Measurements from ENCODE around the gene SCN4A. TPM values are rescaled to one million over a fixed set of nuclear protein-coding genes. Genes with fewer than 3 reads are reported as not detected.

Gene SCN4A
- total RNA-seq, 1 donor, result under 0.01 TPM

- Histone ChIP-seq H3K4me3 (ENCODE audit: low read length) (no peak overlapping the region), H3K27me3 (ENCODE audit: insufficient read depth, low read length) (no peaks in the 10 kb centered on the region), H3K4me1 (ENCODE audit: insufficient read depth, low read length) (peaks cover 25% of the 10 kb centered on the region), H3K9me3 (ENCODE audit: low read depth, low read length) (no peaks in the 10 kb centered on the region)
Observed at GRCh38 chr17:63942309-63942985, 30.3 kb downstream of the SCN4A start.

- Histone ChIP-seq H3K27me3 (ENCODE audit: insufficient read depth, low read length) (no peaks in the 10 kb centered on the region), H3K4me3 (ENCODE audit: low read length) (no peak overlapping the region), H3K9me3 (ENCODE audit: low read depth, low read length) (no peaks in the 10 kb centered on the region), H3K4me1 (ENCODE audit: insufficient read depth, low read length) (peaks cover 19% of the 10 kb centered on the region)
Observed at GRCh38 chr17:63941751-63942150, 31.0 kb downstream of the SCN4A start.

GRCh38 chr17:63941162-63941561 lies 31.6 kb downstream of the SCN4A start:
- Histone ChIP-seq H3K27me3 (ENCODE audit: insufficient read depth, low read length) (no peaks in the 10 kb centered on the region), H3K4me1 (ENCODE audit: insufficient read depth, low read length) (peaks cover 14% of the 10 kb centered on the region), H3K4me3 (ENCODE audit: low read length) (no peak overlapping the region), H3K9me3 (ENCODE audit: low read depth, low read length) (no peaks in the 10 kb centered on the region)

GRCh38 chr17:63940584-63940983 lies 32.1 kb downstream of the SCN4A start:
- Histone ChIP-seq H3K27me3 (ENCODE audit: insufficient read depth, low read length) (no peaks in the 10 kb centered on the region), H3K4me3 (ENCODE audit: low read length) (no peak overlapping the region), H3K9me3 (ENCODE audit: low read depth, low read length) (no peaks in the 10 kb centered on the region), H3K4me1 (ENCODE audit: insufficient read depth, low read length) (peaks cover 9% of the 10 kb centered on the region)

GRCh38 chr17:63939884-63940283 lies 32.8 kb downstream of the SCN4A start:
- H3K9me3 ChIP-seq (ENCODE audit: low read depth, low read length), result no peaks in the 10 kb centered on the region
- H3K4me1 ChIP-seq (ENCODE audit: insufficient read depth, low read length), result peaks cover 12% of the 10 kb centered on the region
- no peaks in the 10 kb centered on the region for H3K27me3 ChIP-seq (ENCODE audit: insufficient read depth, low read length)
- H3K4me3 ChIP-seq (ENCODE audit: low read length), result no peak overlapping the region

- peaks cover 16% of the 10 kb centered on the region for H3K4me1 ChIP-seq (ENCODE audit: insufficient read depth, low read length)
Observed at GRCh38 chr17:63939401-63939800, 33.3 kb downstream of the SCN4A start.

GRCh38 chr17:63937920-63938319 lies 34.8 kb downstream of the SCN4A start:
- no peaks in the 10 kb centered on the region for H3K27me3 ChIP-seq (ENCODE audit: insufficient read depth, low read length)
- no peaks in the 10 kb centered on the region for H3K9me3 ChIP-seq (ENCODE audit: low read depth, low read length)
- H3K4me3 ChIP-seq (ENCODE audit: low read length), result no peak overlapping the region
- H3K4me1 ChIP-seq (ENCODE audit: insufficient read depth, low read length), result peaks cover 22% of the 10 kb centered on the region

More at GRCh38 chr17:63939401-63939800, 33.3 kb downstream of the SCN4A start:
- no peaks in the 10 kb centered on the region for H3K9me3 ChIP-seq (ENCODE audit: low read depth, low read length)
- H3K4me3 ChIP-seq (ENCODE audit: low read length), result no peak overlapping the region
- no peaks in the 10 kb centered on the region for H3K27me3 ChIP-seq (ENCODE audit: insufficient read depth, low read length)

- Histone ChIP-seq H3K4me1 (ENCODE audit: insufficient read depth, low read length) (peaks cover 27% of the 10 kb centered on the region), H3K4me3 (ENCODE audit: low read length) (no peak overlapping the region), H3K27me3 (ENCODE audit: insufficient read depth, low read length) (no peaks in the 10 kb centered on the region), H3K9me3 (ENCODE audit: low read depth, low read length) (no peaks in the 10 kb centered on the region)
Observed at GRCh38 chr17:63937319-63937718, 35.4 kb downstream of the SCN4A start.

- no peak overlapping the region for H3K4me3 ChIP-seq (ENCODE audit: low read length)
- peaks cover 48% of the 10 kb centered on the region for H3K4me1 ChIP-seq (ENCODE audit: insufficient read depth, low read length)
- H3K9me3 ChIP-seq (ENCODE audit: low read depth, low read length), result no peaks in the 10 kb centered on the region
- H3K27me3 ChIP-seq (ENCODE audit: insufficient read depth, low read length), result no peaks in the 10 kb centered on the region
Observed at GRCh38 chr17:63934183-63935112, 38.3 kb downstream of the SCN4A start.

GRCh38 chr17:63933598-63933997 lies 39.1 kb downstream of the SCN4A start:
- H3K4me3 ChIP-seq (ENCODE audit: low read length), result no peak overlapping the region
- peaks cover 42% of the 10 kb centered on the region for H3K4me1 ChIP-seq (ENCODE audit: insufficient read depth, low read length)
- H3K27me3 ChIP-seq (ENCODE audit: insufficient read depth, low read length), result no peaks in the 10 kb centered on the region
- H3K9me3 ChIP-seq (ENCODE audit: low read depth, low read length), result no peaks in the 10 kb centered on the region

- H3K9me3 ChIP-seq (ENCODE audit: low read depth, low read length), result no peaks in the 10 kb centered on the region
- H3K4me3 ChIP-seq (ENCODE audit: low read length), result peak overlapping the region; percentile 60
- peaks cover 41% of the 10 kb centered on the region for H3K4me1 ChIP-seq (ENCODE audit: insufficient read depth, low read length)
- no peaks in the 10 kb centered on the region for H3K27me3 ChIP-seq (ENCODE audit: insufficient read depth, low read length)
Observed at GRCh38 chr17:63932721-63933120, 40.0 kb downstream of the SCN4A start.

GRCh38 chr17:63931981-63932561 lies 40.6 kb downstream of the SCN4A start, which contains the start of gene CD79B:
TSS of gene CD79B (minus strand) at chr17:63932331. CDS start at chr17:63932261, 70 bp downstream.
- Histone ChIP-seq H3K4me1 (ENCODE audit: insufficient read depth, low read length) (peaks cover 46% of the 10 kb centered on the region), H3K27me3 (ENCODE audit: insufficient read depth, low read length) (no peaks in the 10 kb centered on the region), H3K4me3 (ENCODE audit: low read length) (peak within 1 kb of the TSS; percentile 60), H3K9me3 (ENCODE audit: low read depth, low read length) (no peaks in the 10 kb centered on the region)

GRCh38 chr17:63930951-63931575 lies 41.7 kb downstream of the SCN4A start:
- Histone ChIP-seq H3K4me1 (ENCODE audit: insufficient read depth, low read length) (peaks cover 51% of the 10 kb centered on the region), H3K9me3 (ENCODE audit: low read depth, low read length) (no peaks in the 10 kb centered on the region), H3K27me3 (ENCODE audit: insufficient read depth, low read length) (no peaks in the 10 kb centered on the region), H3K4me3 (ENCODE audit: low read length) (peak overlapping the region; percentile 60)

GRCh38 chr17:63929860-63930766 lies 42.6 kb downstream of the SCN4A start:
- Histone ChIP-seq H3K9me3 (ENCODE audit: low read depth, low read length) (no peaks in the 10 kb centered on the region), H3K27me3 (ENCODE audit: insufficient read depth, low read length) (no peaks in the 10 kb centered on the region), H3K4me3 (ENCODE audit: low read length) (peak overlapping the region; percentile 60), H3K4me1 (ENCODE audit: insufficient read depth, low read length) (peaks cover 56% of the 10 kb centered on the region)

Data from mononuclear cell (primary cell).